HCT116 (cell line): ENCODE results near the gene IFITM5. TPM values are rescaled to one million over a fixed set of nuclear protein-coding genes. Genes with fewer than 3 reads are reported as not detected.
A peak's percentile ranks its signal among the peaks of the same experiment; 100 is the strongest.

Experiments used
- ATAC-seq: fragments of 200-7000 bp; cut with Tn5 transposase; 2 replicates; pipeline ENCODE4 v1.9.1; 2020; ENCODE audit warnings: mild to moderate bottlenecking, moderate library complexity
- BruUV-seq: library from RNA; stranded (reverse); fragments of 400-500 nt; replicated peaks from 2 replicates; lab custom pipeline; 2021; lab: Mats Ljungman, UMichigan
- CTCF ChIA-PET: fragments of 300-600 bp; sonication (Branson Sonifier 250); formaldehyde crosslinking; loops from one replicate; lab custom pipeline; 2021; ENCODE audit warnings: antibody characterized with exemption; lab: Charles Lee
- POLR2A ChIA-PET: fragments of 300-600, 350-600 bp; sonication (Branson Sonifier 250); formaldehyde crosslinking; loops from one replicate; lab custom pipeline; 2021; ENCODE audit warnings: antibody characterized with exemption; lab: Charles Lee
- RAD21 ChIA-PET, 2 experiments: fragments of 300-600 bp; sonication (Branson Sonifier 250); formaldehyde crosslinking; loops; one replicate each; lab custom pipeline; 2023; ENCODE audit warnings: low total read pairs in 2 of 2; ENCODE audit not compliant: uncharacterized antibody in 2 of 2, unreplicated experiment in 2 of 2, low non-redundant PET in 1 of 2; lab: Charles Lee
- DNase-seq: peaks from one replicate; pipeline ENCODE4 v3.0.0-alpha.2; 2010; ENCODE audit warnings: low read depth, low spot score
- H2AFZ ChIP-seq: fragments of 200-600 bp; shearing (Covaris generic), sonication (generic); 2 replicates; pipeline ENCODE4 v1.6.1; 2017; ENCODE audit warnings: low read depth, mixed run types, mixed read lengths, antibody characterized with exemption, low read length; ENCODE audit not compliant: poor library complexity, severe bottlenecking
- H3K27ac ChIP-seq: 2 replicates; pipeline ENCODE4 v1.5.1; 2012; ENCODE audit warnings: low read depth, low read length
- H3K27me3 ChIP-seq: fragments of 200-600 bp; sonication (generic); 2 replicates; pipeline ENCODE4 v1.6.1; 2016; ENCODE audit warnings: mixed run types, low read length, mixed read lengths; ENCODE audit not compliant: insufficient read depth
- H3K36me3 ChIP-seq, 2 experiments: fragments of 200-500 bp in 1 of 2; fragments of 200-600 bp in 1 of 2; sonication (Bioruptor generic) in 1 of 2; sonication (generic) in 1 of 2; 2 replicates each; pipeline versions ENCODE4 v1.5.1 to v1.6.1; 2014 to 2016; ENCODE audit warnings: low read length in 2 of 2, inconsistent platforms in 1 of 2, mixed read lengths in 1 of 2, mixed run types in 1 of 2; ENCODE audit not compliant: insufficient read depth in 2 of 2, control insufficient read depth in 1 of 2
- H3K4me1 ChIP-seq, 2 experiments: fragments of 200-600 bp in 1 of 2; sonication (generic) in 1 of 2; 2 replicates each; pipeline versions ENCODE4 v1.5.1 to v1.6.1; 2012 to 2017; ENCODE audit warnings: low read length in 2 of 2, inconsistent platforms in 1 of 2, mild to moderate bottlenecking in 1 of 2, mixed read lengths in 1 of 2, mixed run types in 1 of 2, moderate library complexity in 1 of 2; ENCODE audit not compliant: insufficient read depth in 2 of 2, control insufficient read depth in 1 of 2
- H3K4me2 ChIP-seq: fragments of 200-600 bp; sonication (generic); 2 replicates; pipeline ENCODE4 v1.6.1; 2017; ENCODE audit warnings: mixed run types, low read length, mixed read lengths
- H3K4me3 ChIP-seq, 2 experiments: fragments of 200-600 bp in 1 of 2; sonication (generic) in 1 of 2; replicated peaks in 1 of 2; 2 replicates each; pipeline ENCODE4 v1.5.1; 2011 to 2016; ENCODE audit warnings: low read length in 2 of 2, control low read depth in 1 of 2, low read depth in 1 of 2, mild to moderate bottlenecking in 1 of 2, mixed read lengths in 1 of 2, mixed run types in 1 of 2
- H3K79me2 ChIP-seq: fragments of 200-600 bp; sonication (generic); 2 replicates; pipeline ENCODE4 v1.6.1; 2017; ENCODE audit warnings: mild to moderate bottlenecking, mixed run types, low read length, moderate library complexity, mixed read lengths; ENCODE audit not compliant: insufficient read depth
- H3K9ac ChIP-seq: fragments of 200-600 bp; sonication (generic); 2 replicates; pipeline ENCODE4 v1.6.1; 2016; ENCODE audit warnings: low read length, mixed read lengths
- H3K9me2 ChIP-seq: fragments of 200-600 bp; sonication (generic), shearing (Covaris generic); 2 replicates; pipeline ENCODE4 v1.6.1; 2017; ENCODE audit warnings: mixed run types, mild to moderate bottlenecking, moderate library complexity; ENCODE audit not compliant: insufficient read depth
- H3K9me3 ChIP-seq, 2 experiments: fragments of 200-500 bp in 1 of 2; fragments of 200-600 bp in 1 of 2; sonication (Bioruptor generic) in 1 of 2; sonication (generic) in 1 of 2; 2 replicates each; pipeline ENCODE4 v1.6.1; 2014 to 2017; ENCODE audit warnings: low read length in 2 of 2, mixed read lengths in 2 of 2, inconsistent platforms in 1 of 2, low read depth in 1 of 2, mild to moderate bottlenecking in 1 of 2, mixed run types in 1 of 2, moderate library complexity in 1 of 2; ENCODE audit not compliant: control insufficient read depth in 1 of 2, insufficient read depth in 1 of 2
- H4K20me1 ChIP-seq: fragments of 200-600 bp; sonication (generic), shearing (Covaris generic); 2 replicates; pipeline ENCODE4 v1.6.1; 2017; ENCODE audit warnings: mixed run types, mild to moderate bottlenecking, moderate library complexity; ENCODE audit not compliant: insufficient read depth
- CBX3 ChIP-seq: IDR thresholded peaks from 2 replicates; pipeline ENCODE4 v1.6.1; 2012; ENCODE audit warnings: low read depth
- CTCF ChIP-seq, 3 experiments: fragments of 200-600 bp in 1 of 3; sonication (generic) in 1 of 3; IDR thresholded peaks in 2 of 3; conservative IDR thresholded peaks in 1 of 3; 2 replicates each; pipeline ENCODE4 v1.5.1; 2012 to 2017; ENCODE audit warnings: low read depth in 2 of 3, low read length in 2 of 3, antibody characterized with exemption in 1 of 3, borderline replicate concordance in 1 of 3, control low read depth in 1 of 3, mild to moderate bottlenecking in 1 of 3, mixed read lengths in 1 of 3, mixed run types in 1 of 3, moderate library complexity in 1 of 3; ENCODE audit not compliant: insufficient read depth in 1 of 3
- ELF1 ChIP-seq: IDR thresholded peaks from 2 replicates; pipeline ENCODE4 v1.6.1; 2012; ENCODE audit warnings: low read depth, borderline replicate concordance
- POLR2A ChIP-seq: IDR thresholded peaks from 2 replicates; pipeline ENCODE4 v1.7.0; 2011; ENCODE audit warnings: borderline replicate concordance; ENCODE audit not compliant: insufficient read depth, insufficient read length; ENCODE audit errors: extremely low read depth
- POLR2AphosphoS5 ChIP-seq: IDR thresholded peaks from 2 replicates; pipeline ENCODE4 v1.6.1; 2011; ENCODE audit warnings: mild to moderate bottlenecking, low read depth, low read length, moderate library complexity
- RAD21 ChIP-seq: IDR thresholded peaks from 2 replicates; pipeline ENCODE4 v1.6.1; 2012; ENCODE audit warnings: low read depth, mild to moderate bottlenecking
- SP1 ChIP-seq: IDR thresholded peaks from 2 replicates; pipeline ENCODE4 v1.6.1; 2012; ENCODE audit warnings: low read depth
- YY1 ChIP-seq: IDR thresholded peaks from 2 replicates; pipeline ENCODE4 v1.6.1; 2011; ENCODE audit warnings: low read length, low read depth, moderate library complexity, mild to moderate bottlenecking; ENCODE audit not compliant: insufficient replicate concordance; ENCODE audit errors: extremely low read depth
- ZFX ChIP-seq: fragments of 450-650 bp; IDR thresholded peaks from 2 replicates; pipeline ENCODE4 v1.6.1; 2017
- intact Hi-C: fragments of 100-400 bp; cut with micrococcal nuclease; formaldehyde crosslinking; loops from 2 replicates; pipeline ENCODE4 v1.10.0; 2022
- total RNA-seq: library from RNA; stranded (reverse); gene quantifications from one replicate; pipeline ENCODE4 v1.2.1, GENCODE V29; 2021; ENCODE audit not compliant: unreplicated experiment

IFITM5 gene
- total RNA-seq, 1 experiment from 2014 or later = not detected

GRCh38 chr11:259413-259812, 39.9 kb downstream of the IFITM5 start:
- ChIA-PET CTCF (interaction anchor here (2.2 kb wide), 1 partner anchor 9 kb away, joined by 6 read pairs; no protein-coding TSS in a partner anchor), RAD21 (no interaction called here), POLR2A (no interaction called here)
- H3K4me1 ChIP-seq = no peaks in the 10 kb centered on the region
- no peaks in the 10 kb centered on the region for H4K20me1 ChIP-seq
- BruUV-seq = no TSS peak
- no peaks in the 10 kb centered on the region for H3K9me3 ChIP-seq
- H3K27me3 ChIP-seq = no peaks in the 10 kb centered on the region
- intact Hi-C loops = no loop called here
- no peak overlapping the region for H3K27ac ChIP-seq
- TF ChIP-seq ELF1 (no peak), POLR2AphosphoS5 (no peak), POLR2A (no peak), CBX3 (no peak), YY1 (no peak), SP1 (no peak), ZFX (no peak)
- H3K79me2 ChIP-seq = no peaks in the 10 kb centered on the region
- H3K4me2 ChIP-seq = no peak overlapping the region
- H3K9me2 ChIP-seq = no peaks in the 10 kb centered on the region
- H2AFZ ChIP-seq = no peak overlapping the region
- H3K9ac ChIP-seq = no peak overlapping the region
- no peaks in the 10 kb centered on the region for H3K36me3 ChIP-seq
- ATAC-seq = no peak
- no peak overlapping the region for H3K4me3 ChIP-seq
- DNase-seq = no peak

- CTCF ChIA-PET = no interaction called here
- H3K4me2 ChIP-seq = no peak overlapping the region
Observed at GRCh38 chr11:257766-258493, 41.4 kb downstream of the IFITM5 start.

More at GRCh38 chr11:257766-258493, 41.4 kb downstream of the IFITM5 start:
- H4K20me1 ChIP-seq = no peaks in the 10 kb centered on the region
- H3K36me3 ChIP-seq = peaks cover 3 to 8% of the 10 kb centered on the region in 2 experiments; a peak in 3 of 4 replicates
- no peak overlapping the region for H3K27ac ChIP-seq
- TF ChIP-seq CTCF (IDR thresholded peaks at IDR 0.05 in 2 of 3, conservative IDR thresholded peaks at IDR 0.05 in 1 of 3; ENCODE audit: borderline replicate concordance in 1 of 3, insufficient read depth in 1 of 3, low read depth in 2 of 3, low read length in 2 of 3) = peak; percentile 34 to 48 (median 40); a peak in 4 of 6 replicates
- TF ChIP-seq ELF1 = no peak
- peak; percentile 59 for TF ChIP-seq RAD21
- ATAC-seq (peak; percentile 80), DNase-seq (no peak)
- H2AFZ ChIP-seq = no peak overlapping the region
- ChIA-PET POLR2A (interaction anchor here (0.6 kb wide), 1 partner anchor 98 kb away, joined by 3 read pairs; no protein-coding TSS in a partner anchor), RAD21 (no interaction called here)
- H3K79me2 ChIP-seq = no peaks in the 10 kb centered on the region
- no peak overlapping the region for H3K4me3 ChIP-seq
- BruUV-seq = no TSS peak
- no peaks in the 10 kb centered on the region for H3K4me1 ChIP-seq
- intact Hi-C loops = no loop called here
- H3K9ac ChIP-seq = no peak overlapping the region
- no peaks in the 10 kb centered on the region for H3K27me3 ChIP-seq
- no peaks in the 10 kb centered on the region for H3K9me3 ChIP-seq
- H3K9me2 ChIP-seq = no peaks in the 10 kb centered on the region
